Activated T-helper 1 cell treated with Interleukin-2 at 50 U/mL for 16 hours (primary cell): ENCODE data around the gene CDKAL1.
"Not testable (repeated sequence)": the region's sequence is repeated elsewhere in the genome, so short reads cannot be mapped to it uniquely, and the experiment has no call there.

Experiments used
- DNase-seq: peaks from one replicate; pipeline ENCODE4 v3.0.0-alpha.2; 2020; ENCODE audit warnings: low read depth

CDKAL1 gene

DNA sequence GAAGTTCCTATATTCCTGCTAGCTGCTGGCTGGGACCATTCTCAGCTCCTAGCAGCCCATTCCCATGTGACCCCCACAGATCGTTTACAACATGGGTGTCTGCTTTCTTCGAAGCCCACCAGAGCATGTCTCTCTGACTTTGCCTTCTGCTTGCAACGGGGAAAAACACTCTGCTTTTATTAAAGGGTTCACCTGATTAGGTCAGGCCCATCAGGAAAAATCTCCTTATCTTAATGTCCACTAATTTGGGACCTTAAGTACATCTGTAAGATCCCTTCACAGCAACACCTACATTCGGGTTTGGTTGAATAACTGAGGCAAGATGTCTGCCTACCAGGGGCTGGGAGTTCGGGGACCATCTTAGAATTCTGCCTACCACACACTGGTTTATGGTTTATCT, 496.9 kb downstream of the CDKAL1 start:
- DNase-seq, result no peak

DNA sequence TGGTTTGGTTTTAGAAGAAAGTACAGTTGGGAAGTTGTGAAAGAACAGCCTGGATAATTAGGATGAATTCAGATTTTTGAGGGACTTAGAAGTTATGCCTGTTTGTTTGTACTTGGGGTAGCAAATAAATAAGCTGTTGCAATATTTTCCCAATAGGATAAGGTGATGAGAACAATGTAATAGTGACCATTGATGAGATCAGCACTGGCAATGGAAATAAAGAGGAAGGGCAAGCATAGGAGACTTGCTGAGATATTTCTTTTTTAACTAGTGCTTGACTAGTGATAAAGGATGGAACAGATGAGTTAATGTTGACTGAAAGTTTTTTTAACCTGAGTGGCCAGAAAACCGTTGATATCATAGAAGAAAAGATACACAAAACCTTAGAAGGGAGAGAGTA, 498.8 kb downstream of the CDKAL1 start:
- DNase-seq, result no peak

DNA sequence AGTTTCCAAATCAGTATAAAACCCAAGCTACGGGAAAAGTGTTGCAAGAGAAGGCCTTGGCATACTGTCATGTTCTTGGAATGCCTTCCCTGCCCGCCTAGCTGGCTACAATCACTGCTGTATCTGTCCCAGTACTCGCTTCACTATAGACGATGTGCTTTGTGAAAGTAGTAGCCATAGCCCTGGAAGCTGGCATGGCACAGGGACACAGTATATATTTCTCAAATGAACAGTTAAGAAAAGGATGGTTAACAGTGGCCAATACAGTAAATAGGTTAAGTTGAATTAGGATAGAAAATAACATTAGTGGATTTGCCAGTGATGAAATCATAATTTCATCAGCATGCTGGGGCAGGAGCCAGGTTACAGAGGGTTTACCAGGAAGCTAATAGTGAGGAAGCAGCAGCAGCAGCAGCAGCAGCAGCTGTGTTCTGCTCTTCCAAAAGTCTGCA, 499.3 kb downstream of the CDKAL1 start:
- DNase-seq, result no peak

DNA sequence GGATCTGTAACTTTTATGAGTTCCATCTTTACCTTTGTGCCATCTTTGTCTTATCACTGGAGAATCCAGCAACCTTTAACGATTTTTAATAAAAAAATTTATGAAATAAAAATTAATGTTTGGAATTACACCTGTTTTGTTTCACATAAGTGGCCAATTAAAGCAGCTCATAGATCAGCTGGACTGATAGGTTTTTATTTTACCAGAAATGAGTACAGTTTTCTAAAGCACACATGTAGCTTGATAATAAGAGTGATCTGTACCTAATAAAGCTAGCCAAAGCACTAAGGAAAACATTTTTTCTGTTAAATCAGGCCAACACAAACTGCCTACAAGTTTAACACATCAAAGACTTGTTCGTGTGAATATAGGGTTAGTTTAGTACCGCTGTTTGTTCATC, 500.1 kb downstream of the CDKAL1 start:
- no peak for DNase-seq

DNA sequence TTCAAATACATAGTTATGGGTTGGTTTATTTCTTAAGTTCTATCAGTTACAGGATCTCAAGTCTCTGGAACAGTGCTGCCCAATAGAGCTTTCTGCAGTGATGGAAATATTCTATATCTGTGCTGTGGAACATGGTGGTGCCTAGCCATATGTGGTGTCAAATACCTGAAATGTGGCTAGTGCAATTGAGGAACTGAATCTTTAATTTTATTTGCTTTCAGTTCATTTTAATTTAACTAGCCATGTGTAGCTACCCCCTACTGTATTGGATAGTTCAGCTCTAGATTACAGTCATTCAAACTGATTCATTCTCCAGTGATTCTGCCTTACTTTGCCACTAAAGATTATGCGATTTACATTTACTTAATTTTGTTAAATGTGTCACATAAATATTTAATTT, 503.2 kb downstream of the CDKAL1 start:
- no peak for DNase-seq

DNA sequence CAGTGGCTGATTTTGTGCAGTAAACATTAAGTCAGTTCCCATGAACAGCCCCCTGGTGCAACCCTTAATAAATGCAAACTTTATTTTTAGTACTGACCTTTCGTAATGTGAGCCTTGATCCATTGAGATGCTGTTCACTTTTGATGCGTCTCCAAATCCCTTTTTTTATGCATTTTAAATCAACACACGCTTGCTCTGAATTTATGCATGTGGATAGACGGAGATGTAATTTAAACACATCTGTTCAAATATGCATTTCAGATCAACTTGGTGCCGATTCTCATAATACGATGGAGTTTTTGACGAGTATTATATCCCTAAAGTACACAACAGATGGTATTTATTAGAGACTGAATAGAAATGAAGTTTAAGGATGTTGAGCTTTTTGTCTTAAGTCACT, 505.7 kb downstream of the CDKAL1 start:
- no peak for DNase-seq

DNA sequence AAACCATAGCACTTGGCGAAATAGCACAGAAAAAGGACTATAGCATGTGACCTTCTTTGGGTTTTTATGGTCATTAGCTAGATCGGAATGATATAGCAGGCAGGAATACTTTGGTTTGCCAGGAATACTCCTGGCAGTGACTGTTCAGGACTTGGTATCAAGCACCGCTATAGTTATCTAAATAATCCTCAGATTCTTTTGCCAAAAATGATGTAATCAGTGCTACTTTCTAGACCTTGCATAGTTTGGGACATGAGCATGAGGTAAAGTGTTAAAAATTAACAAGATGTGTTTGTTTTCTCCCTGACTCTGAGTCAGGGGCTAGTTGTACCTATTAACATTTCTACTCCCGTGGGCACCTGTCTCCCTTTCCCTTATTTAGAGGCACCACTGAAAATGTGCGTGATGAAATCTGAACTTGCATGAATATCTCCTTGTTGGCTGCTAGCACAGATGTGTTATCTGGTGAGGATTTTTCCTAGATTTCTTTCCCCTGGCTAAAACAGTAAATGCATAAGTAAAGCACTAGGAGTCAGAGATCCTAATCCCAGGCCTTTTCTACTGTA, 511.0 kb downstream of the CDKAL1 start:
- no peak for DNase-seq

DNA sequence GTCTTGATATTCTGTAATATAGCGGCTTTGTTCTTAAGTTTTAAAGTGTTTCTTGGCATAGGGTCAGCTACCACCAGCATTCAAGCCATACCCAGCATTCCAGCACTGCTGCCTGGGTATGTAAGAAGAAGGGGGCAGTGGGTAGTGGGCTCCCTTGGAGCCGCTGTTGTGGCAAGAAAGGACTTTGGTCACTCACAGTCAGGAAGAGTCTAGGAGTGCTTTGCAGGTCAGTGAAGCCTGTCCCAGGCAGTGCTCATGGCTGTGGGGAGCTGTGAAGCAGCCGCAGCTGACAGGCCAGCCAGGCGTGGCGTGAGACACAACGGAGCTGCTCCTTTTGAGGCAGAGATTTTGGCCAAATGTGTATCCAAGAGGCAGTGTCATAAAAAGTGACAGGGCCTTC, 512.0 kb downstream of the CDKAL1 start:
- DNase-seq, result no peak

DNA sequence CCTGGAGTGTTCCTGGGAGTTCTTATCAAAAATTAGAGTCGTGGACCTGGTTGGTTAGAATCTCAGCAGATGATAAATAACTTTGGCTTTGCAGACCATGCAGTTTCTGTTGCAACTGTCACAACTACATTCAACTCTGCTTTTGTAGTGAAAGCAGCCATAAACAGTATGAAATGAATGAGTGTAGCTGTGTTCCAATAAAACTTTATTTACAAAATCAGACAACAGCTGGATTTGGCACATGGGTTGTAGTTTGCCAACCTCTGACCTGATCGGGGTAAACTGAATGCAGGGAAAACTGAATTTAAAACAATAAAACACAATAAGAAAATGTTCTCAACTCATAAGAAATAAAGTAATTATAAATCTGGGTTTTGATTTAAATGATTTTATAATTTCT, 513.8 kb downstream of the CDKAL1 start:
- DNase-seq, result no peak

DNA sequence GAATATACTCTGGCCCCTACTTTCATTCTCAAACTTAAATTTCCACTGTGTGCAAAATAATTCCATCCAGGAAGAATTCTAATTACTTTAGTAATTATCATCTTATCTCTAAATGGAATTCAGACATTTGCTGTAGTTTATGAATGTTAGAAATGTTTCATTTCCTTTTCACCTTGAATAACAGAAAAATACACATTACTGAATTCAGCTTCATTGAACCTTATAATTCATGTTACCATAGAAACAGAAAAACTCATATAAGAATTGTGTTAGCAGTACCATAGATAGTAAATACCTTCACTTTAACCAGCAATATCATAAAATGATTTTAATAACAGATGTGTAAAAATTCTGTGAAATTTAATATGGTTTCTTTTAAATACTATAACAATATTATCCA, 514.9 kb downstream of the CDKAL1 start:
- no peak for DNase-seq

DNA sequence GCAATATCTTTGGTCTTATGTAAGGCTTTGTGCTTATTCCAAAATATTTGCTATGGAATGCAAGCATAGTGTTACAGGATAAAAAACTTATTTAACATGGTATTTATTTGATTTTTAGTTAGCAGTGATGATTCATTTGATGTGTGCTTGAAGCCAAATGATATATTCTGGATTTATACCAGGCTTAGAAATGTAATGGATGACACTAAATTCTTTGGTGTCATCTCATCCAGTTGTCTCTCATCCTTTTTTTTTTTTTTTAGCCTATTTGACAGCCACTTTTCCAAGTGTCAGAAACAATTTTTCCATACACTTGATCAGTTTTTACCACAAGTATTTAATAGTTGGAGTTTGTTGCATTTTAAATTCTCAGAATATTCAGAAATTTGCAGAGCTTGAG, 515.3 kb downstream of the CDKAL1 start:
- no peak for DNase-seq

DNA sequence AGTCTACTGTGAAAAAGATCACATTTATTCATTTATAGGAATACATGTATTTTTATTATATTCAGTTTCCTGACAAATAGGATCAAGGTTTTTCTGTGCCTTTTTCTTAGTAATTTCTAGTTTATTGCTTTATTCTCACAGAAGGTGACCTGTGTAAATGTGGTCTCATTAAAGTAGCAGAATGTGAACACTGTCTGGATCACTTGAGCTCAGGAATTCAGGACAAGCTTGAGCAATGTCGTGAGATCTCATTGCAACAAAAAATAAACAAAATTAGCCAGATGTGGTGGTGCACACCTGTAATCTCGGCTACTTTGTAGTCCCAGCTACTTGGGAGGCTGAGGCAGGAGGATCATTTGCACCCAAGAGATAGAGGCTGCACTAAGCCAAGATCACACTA, 516.7 kb downstream of the CDKAL1 start:
- no peak for DNase-seq

DNA sequence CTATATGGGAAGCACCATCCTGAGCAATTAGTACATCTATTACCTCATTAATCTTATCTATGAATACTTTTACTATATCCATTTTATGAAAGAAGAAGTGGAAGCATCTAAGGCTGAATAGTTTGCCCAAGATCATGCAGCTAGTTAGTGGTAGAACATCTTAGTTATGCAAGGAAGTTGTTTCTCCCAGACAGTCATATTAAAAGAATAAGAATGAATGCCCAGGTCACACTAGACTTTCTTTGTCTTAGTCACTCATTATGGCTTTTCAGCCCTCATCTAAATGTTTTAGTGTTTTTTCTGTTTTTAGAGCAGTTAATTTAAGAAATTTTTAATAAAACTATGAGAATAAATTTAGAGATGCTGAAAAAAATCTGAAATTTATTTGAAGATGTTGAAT, 517.5 kb downstream of the CDKAL1 start:
- no peak for DNase-seq

DNA sequence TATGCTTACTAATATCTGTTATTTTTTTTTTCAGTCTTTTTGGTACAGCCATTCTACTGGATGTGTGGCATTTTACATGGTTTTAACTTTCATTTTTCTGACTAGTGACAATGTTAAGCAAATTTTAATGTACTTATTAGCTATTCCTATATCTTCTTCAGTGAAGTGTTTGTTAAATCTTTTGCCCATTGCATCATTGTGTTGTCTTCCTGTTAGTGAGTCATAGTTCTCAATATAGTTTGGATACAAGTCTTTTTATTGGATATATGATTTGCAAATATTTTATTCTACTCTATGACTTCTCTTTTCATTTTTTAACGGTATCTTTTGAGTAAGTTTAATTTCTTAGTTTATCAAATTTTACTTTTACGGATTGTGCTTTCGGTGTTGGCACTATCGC, 519.4 kb downstream of the CDKAL1 start:
- DNase-seq, result no peak

DNA sequence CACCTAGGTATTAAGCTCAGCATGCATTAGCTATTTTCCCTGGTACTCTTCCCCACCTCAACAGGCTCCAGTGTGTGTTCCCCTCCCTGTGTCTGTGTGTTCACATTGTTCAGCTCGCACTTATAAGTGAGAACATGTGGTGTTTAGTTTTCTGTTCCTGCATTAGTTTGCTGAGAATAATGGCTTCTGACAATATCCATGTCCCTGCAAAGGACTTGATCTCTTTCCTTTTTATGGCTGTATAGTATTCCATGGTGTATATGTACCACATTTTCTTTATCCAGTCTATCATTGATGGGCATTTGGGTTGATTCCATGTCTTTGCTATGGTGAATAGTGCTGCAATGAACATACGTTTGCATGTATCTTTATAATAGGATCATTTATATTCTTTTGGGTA, 521.2 kb downstream of the CDKAL1 start:
- DNase-seq, result not testable (repeated sequence)

DNA sequence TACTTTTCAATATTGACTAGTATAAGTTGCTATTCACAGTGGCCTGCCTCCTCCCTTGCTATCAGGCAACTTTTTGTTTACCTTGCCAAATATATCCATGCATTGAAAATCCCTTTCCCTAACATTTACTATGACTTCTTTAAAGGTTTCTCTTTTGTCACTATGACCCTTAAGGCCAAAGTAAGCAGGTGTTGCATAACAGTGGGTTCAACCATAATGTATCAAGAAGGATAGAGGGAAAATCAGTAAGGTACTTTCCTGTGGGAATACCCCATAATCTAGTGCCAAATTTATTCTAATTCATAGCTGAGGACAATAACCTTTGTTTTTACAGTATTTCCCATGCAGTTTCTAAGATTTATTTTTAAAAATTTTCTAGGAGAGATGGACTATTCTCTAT, 527.6 kb downstream of the CDKAL1 start:
- DNase-seq, result no peak

DNA sequence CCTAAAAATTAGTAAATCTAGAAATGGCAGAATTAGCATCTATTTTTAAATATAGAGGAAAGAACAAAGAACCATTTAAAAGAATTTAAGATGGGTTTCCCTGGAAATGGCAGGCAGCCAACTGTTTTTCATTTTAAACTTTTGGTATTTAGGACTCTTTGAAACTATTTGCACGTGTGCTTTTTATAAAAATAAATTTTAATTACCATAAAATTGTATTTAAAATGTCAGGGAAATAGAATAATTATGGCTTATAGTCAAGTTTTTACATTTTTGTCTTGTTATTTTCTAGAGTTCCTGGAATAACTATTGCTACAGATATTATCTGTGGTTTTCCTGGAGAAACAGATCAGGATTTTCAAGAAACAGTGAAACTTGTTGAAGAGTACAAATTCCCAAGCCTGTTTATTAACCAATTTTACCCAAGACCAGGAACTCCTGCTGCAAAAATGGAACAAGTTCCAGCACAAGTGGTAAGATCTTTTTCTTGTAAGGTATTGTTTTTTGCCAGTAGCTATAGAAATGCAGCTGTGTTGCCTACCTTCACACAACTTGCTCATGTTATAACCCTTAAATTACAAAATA, 530.6 kb downstream of the CDKAL1 start:
- no peak for DNase-seq

DNA sequence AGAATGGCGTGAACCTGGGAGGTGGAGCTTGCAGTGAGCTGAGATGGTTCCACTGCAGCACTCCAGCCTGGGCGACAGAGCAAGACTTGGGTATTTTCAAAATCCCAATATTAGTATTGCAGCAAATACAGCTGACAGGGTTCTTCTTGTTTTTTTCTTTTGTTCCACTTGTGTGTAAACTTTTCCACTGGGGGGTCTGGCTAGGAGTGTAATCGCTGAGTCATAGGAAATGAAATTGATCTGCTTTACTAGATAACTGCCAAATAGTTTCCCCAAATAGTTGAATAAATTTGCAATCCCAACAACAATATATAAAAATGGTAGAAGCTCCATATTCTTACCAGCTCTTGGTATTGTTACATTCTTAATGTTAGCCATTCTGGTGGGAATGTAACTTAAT, 533.3 kb downstream of the CDKAL1 start:
- no peak for DNase-seq

DNA sequence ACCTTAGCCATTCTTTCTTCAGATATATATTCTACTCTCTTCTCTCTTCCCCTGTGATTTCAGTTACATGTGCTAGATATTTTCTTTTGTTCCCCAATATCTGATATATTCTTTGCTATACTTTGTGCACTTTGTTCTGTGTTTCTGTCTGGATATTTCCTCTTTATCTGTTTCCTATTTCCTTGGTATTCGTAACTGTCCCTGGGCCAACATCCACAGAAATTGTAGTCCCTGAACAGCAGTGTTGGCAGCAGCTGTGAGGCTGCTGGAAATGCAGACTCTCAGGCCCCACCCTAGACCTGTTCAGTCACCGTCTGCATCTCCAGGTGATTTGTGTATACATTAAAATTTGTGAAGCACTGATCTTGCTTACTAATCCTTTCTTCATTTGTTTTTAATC, 536.4 kb downstream of the CDKAL1 start:
- DNase-seq, result no peak

DNA sequence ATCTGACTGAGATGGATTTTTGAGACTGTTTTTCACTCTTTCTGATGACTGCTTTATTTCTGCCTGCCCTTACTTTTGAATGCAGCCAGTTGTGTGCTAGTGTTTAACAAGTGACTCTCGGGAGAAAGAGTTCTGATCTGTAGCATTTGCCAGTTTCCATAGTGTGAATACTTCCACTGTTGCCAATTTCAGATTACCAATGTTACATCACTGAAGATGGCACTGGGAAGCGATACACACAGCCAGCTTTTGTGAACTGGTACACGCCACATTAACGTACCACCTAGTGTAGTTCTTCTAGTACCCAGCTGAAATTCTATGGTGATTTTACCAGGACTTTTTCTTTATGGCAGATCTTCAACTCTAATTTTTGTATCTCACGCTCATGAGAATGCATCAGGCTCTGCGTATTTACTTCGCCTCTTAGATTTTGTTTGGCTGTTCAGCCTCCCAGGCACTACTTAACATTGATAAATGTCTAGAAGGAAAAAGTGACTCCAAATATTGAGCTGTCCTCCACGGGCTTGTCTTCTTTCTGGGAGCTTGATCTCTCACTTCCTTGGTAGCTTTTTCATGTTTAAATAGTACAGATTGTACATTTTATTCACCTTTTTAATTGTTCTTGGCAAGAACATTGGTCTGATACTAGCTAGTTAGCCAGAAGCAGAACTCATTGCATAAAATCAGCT, 537.7 kb downstream of the CDKAL1 start:
- no peak for DNase-seq

DNA sequence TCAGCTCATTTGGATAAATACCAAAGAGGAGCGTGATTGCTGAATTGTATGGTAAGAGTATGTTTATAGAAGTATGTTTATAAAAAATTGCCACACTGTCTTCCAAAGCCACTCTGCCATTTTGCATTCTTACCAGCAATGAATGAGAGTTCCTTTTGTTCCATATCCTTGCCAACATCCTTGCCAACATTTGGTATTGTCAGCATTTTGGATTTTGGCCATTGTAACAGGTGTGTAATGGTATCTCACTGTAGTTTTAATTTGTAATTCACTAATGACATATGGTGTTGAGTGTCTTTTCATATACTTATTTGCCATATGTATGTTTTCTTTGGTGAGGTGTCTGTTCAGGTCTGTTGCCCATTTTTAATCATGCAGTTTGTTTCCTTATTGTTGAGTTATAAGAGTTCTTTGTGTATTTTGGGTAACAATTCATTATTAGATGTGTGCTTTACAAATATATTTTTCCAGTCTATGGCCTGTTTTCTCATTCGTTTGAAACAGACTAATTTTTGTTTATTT, 539.1 kb downstream of the CDKAL1 start:
- no peak for DNase-seq

DNA sequence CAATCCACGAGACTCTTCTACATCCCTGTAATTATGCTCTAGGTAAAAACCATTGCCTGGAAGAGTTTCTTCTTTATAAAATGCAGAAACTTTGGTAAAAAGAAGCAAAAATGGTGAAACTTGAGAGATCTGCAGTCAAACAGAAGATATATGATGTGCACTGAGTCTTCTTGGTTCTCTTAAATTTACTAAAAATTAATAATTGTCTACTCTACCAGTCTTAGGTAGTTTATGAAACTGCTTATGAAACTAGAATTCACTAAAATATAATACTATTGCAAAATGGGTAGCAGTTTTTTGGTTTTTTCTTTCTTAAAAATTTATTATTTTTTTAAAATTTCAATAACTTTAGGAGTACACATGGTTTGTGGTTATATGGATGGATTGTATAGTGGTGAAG, 540.2 kb downstream of the CDKAL1 start:
- DNase-seq, result no peak

DNA sequence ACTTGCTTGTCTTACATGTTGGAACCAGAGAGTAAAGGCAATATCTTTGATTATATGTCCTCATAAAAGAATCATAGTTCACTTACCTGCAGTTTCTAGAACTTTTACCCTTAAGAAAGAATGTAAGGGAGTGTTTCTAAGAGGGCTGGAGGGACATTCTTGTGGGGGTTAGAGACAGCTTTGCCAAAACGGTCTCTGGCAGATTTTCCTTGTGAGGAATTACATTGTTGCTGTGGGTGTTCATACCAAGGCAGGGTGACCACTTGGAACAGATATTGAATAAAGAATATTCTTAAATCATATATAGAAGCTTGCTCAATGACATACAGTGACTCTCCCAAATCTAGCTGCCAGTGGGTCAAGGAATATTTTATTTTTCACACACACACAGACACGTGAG, 541.7 kb downstream of the CDKAL1 start:
- no peak for DNase-seq

DNA sequence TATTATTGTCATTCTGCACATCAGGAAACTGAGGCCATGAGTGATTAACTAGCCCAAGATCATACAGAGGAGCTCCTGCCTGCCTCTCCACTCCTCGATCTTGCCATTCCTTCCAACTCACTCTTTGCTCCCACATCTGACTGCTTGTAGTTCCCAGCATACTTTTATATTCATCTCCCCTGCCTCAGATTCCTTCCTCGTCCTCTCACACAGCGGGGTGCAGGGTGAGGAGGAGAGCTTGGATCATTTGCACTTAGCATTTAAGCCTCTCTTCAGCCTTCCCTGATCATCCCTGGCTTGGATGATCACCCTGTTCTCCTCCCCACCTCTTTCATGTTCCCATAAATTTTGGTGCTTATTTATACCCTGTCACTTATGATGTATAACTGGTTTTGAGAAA, 544.2 kb downstream of the CDKAL1 start:
- no peak for DNase-seq
